SK-N-MC (cell line): Measurements from ENCODE around the gene GJB6.

Source experiments
- EZH2 ChIP-seq: fragments of 200-600 bp; sonication (generic); IDR thresholded peaks from one replicate; pipeline ENCODE4 v1.6.1; 2017; ENCODE audit warnings: antibody characterized with exemption
- POLR2AphosphoS5 ChIP-seq: IDR thresholded peaks from 2 replicates; pipeline ENCODE4 v1.6.1; 2012; ENCODE audit warnings: mild to moderate bottlenecking, low read depth, low read length, borderline replicate concordance

DNA sequence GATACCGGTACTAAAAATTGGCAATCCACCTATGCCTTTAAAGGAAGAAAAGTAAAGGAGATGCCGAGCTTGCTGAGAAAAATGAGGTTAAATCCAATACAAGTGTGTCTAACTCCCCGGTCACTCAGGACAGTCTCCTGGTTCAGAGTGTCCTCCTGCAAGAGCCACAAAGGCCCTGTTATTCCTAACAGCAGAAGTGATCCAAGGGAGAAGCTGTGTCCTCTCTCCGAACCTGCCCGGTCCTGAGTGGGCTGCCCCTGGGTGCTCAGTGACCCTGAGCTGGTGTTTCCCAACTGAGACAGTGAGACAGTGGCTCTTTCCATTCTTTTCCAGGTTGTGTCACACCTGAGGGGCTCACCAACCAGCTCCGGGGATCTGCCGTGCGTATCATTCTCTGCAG is 4.8 kb downstream of the GJB6 start:
- no peak for TF ChIP-seq POLR2AphosphoS5
- TF ChIP-seq EZH2, result no peak
